GM21526 (cell line): ENCODE measurements around the gene ZFPL1.
"Not testable (repeated sequence)": the region's sequence is repeated elsewhere in the genome, so short reads cannot be mapped to it uniquely, and the experiment has no call there.

ENCODE experiments used
- ATAC-seq: cut with Tn5 transposase; IDR thresholded peaks from one replicate; pipeline ENCODE4 v1.9.1; 2021; ENCODE audit warnings: moderate library complexity; ENCODE audit not compliant: unreplicated experiment, low FRiP score

ZFPL1 gene

DNA sequence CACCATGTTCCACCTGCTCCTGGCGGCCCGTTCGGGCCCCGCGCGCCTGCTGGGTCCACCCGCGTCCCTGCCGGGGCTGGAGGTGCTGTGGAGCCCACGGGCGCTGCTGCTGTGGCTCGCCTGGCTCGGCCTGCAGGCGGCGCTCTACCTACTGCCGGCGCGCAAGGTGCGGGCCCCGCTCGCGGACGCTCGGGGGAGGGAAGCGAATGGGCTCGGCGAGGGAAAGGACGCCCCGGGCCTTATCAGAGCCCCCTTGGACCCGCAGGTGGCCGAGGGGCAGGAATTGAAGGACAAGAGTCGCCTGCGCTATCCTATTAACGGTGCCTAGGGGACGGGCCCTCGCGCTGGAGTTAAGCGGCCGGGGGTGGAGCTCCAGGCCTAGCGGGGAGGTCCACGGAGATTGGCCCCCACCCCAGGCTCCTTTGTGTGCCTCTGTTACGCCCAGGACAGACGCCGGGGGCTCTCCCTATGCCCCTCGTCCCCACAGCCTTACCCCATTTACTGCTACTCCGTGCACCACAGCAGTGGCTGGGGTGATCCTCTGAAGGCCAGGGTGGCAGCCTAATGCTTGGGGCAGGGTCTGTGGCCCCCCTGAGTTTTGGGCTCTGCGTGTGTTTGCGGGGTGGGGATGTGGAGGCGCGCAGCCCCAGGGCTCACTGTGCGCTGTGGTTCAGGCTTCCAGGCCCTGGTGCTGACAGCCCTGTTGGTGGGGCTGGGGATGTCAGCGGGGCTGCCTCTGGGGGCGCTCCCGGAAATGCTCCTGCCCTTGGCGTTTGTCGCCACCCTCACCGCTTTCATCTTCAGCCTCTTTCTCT is 28.7 kb downstream of the ZFPL1 start:
- ATAC-seq: no peak

GRCh38 chr11:65113361-65113756 is 29.3 kb downstream of the ZFPL1 start:
- no peak for ATAC-seq

- no peak for ATAC-seq
These were observed 29.8 kb downstream of the ZFPL1 start for GRCh38 chr11:65113839-65114238.

- ATAC-seq: no peak
These were observed 30.6 kb downstream of the ZFPL1 start for GRCh38 chr11:65114538-65115171.

GRCh38 chr11:65115361-65116082 is 31.5 kb downstream of the ZFPL1 start:
- no peak for ATAC-seq

DNA sequence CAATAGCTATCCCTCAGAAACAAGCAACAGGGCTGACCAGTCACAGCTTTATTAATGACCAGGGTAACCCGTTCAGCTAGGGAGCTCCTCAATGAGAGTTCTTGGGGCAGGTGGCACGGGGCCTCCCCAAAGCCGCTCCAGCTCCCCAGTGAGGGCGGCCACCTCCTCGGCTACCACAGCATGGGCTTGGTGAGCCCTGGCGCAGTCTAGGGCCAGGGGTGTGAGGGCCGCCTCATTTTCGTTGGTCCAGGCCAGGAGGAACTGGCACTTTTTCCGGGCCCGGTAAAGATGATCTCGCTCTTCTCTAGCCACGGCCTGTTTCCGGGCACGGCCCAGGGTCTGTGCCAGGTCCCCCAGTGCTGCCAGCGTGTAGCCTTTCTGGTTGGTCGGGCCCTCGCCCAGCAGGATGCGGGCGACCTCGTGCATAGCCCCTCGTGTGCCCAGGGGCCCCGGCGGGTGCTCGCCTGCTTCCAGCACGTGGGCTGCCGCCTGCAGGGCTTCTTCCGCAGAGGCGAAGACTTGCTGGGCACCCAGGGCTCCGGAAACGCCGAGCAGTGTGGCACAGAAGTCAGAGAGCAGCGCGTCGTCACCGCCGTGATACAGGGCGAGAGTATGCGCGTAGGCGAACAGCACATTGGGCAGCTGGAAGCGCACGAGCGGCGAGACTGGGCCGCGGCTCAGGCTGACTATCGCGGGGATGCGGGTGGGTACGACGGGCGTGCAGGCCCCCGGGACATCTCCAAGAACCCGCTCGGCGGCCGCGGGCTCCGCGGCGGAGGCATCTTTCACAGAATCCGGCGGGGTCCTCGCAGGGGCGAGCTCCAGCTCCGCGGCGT is 32.6 kb downstream of the ZFPL1 start:
- no peak for ATAC-seq

DNA sequence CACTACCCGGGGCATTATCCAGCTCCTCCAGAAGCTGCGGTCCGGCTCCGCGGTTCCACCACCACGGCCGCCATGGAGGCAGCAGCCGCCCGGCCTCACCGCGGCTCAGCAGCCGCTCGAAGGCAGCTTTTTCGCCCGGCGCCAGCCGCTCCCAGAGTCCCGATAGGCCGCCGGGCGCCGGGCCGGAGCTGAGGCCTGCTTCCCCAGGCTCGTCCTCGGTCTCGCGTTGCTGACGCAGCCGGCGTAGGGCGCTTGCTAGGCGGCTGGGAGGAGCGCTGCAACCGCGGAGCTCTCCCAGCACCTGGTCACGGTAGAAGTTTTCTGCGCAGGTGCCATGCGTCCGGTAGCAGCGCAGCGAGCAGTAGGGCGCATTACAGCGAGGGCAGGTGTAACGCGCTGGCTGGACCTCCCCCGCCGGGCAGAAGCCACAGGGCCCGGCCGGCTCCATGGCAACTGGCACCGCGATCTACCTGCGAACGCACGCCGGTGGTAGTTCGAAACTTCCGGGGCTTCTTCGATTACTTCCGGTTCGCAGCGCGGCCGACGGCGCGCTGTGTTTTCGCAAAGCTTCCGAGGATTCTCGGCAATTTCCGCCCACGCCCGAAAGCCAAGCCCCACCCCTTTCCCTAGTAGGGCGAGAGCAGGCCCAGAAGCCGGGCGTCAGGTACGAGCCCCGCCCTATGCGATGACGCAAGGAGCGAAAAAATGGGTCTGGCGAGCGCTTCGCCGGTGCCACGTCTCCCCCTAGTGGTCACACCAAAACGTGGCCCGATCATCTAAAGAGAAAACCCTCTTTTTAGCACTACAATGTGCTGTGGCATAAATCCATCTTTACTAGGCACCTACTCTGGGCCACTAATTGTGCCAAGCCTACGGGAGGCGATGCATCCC is 33.4 kb downstream of the ZFPL1 start, which contains the start of gene ZNHIT2:
TSS of gene ZNHIT2 (minus strand) at position 496 of the 891 bp plus-strand sequence. CDS start at position 448, 48 bp downstream.
- ATAC-seq: peak; percentile 47

DNA sequence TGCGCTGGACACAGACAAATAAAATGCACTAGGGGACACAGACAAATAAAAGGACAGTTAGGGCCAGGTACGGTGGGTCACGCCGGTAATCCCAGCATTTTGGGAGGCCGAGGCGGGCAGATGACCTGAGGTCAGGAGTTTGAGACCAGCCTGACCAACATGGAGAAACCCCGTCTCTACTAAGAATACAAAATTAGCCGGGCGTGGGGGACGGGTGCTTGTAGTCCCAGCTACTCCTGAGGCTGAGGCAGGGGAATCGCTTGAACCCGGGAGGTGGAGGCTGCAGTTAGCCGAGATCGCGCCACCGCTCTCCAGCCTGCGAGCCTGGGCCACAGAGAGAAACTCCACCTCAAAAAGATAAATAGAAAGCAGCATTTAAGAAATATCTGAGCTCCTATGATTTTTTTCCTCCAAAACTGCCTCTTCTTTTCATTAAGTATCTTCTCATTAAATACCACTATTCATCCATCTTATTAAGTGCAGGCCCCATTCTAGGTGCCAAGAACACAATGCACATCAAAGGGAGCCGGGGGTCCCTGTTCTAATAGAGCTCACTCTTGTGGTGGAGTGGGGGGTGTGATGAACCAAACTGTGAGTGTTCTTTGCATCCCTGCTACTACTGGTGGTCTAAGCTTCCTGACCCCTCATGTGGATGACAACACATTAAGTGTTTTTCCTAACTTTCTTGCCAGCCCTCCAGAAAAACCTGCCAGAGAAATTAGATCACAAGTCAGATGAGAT is 34.2 kb downstream of the ZFPL1 start:
- no peak for ATAC-seq

DNA sequence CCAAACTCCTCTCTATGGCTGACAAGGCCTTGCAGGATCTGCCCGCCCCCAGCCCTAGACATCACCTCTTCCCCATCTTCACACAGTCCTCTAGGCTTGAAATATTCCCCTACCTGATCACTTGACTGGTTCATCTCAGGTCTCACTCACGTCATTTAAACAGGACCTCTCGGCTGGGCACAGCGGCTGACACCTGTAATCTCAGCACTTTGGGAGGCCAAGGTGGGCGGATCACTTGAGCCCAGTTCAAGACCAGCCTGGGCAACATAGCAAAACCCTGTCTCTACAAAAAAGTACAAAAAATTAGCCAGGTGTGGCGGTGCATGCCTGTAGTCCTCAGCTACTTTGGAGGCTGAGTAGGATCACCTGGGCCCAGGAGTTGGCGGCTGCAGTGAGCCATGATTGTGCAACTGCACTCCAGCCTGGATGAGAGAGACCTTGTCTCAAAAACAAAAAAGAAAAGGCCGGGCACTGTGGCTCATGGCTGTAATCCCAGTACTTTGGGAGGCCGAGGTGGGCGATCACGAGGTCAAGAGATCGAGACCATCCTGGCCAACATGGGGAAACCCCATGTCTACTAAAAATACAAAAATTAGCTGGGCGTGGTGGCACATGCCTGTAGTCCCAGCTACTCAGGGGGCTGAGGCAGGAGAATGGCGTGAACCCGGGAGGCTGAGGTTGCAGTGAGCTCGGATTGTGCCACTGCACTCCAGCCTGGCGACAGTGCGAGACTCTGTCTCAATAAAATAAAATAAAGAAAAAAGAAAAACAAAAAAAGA is 35.1 kb downstream of the ZFPL1 start:
- not testable (repeated sequence) for ATAC-seq

- no peak for ATAC-seq
These were observed 35.6 kb downstream of the ZFPL1 start for GRCh38 chr11:65119670-65119995.

- ATAC-seq: no peak
These were observed 36.8 kb downstream of the ZFPL1 start for GRCh38 chr11:65120831-65121230.

- no peak for ATAC-seq
These were observed 37.4 kb downstream of the ZFPL1 start for GRCh38 chr11:65121447-65121864.

DNA sequence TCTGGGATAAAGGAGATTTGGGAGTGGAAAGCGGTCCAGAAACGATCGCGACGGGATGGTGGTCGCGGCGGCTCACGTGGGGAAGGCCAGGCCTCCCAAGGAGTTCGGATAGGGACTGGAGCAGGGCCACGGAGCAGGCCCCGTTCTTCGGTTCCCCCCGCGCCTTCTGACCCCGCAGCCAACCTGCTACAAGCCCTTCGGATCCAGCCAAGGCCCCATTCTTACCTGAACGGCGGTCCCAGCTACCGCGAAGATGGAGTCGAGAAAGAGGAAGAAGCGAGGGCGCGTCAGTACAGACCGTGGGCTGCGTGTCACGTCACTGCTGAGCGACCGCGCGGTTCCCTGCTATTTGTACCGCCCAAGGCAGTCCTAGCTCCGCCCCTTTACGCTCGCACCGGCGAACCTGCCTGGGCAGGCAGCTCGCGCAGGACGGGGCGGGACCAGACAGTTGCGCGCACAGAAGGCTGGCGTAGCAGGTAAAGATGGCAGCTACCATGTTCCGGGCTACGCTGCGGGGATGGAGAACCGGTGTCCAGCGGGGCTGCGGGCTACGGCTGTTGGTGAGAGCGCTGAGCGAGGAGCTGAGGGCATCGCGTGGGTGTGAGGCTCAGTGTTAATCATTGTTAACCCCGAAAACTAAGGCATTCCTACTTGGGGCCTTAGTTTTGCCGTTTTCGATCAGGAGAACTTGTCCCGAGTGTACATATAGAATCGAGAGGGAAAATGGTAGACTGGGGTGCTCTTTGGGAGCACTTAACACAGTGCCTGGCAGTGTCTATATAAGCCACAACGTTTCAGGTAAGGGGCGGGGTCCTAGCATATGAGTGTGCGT is 38.1 kb downstream of the ZFPL1 start, which contains the start of the genes FAU and MRPL49:
TSS of gene FAU (minus strand) at position 270 of the 832 bp plus-strand sequence. CDS start 321 bp downstream, outside the sequence.
TSS of gene MRPL49 (plus strand) at position 457 of the 832 bp plus-strand sequence. CDS start at position 483, 26 bp downstream.
- ATAC-seq: peak; percentile 53

DNA sequence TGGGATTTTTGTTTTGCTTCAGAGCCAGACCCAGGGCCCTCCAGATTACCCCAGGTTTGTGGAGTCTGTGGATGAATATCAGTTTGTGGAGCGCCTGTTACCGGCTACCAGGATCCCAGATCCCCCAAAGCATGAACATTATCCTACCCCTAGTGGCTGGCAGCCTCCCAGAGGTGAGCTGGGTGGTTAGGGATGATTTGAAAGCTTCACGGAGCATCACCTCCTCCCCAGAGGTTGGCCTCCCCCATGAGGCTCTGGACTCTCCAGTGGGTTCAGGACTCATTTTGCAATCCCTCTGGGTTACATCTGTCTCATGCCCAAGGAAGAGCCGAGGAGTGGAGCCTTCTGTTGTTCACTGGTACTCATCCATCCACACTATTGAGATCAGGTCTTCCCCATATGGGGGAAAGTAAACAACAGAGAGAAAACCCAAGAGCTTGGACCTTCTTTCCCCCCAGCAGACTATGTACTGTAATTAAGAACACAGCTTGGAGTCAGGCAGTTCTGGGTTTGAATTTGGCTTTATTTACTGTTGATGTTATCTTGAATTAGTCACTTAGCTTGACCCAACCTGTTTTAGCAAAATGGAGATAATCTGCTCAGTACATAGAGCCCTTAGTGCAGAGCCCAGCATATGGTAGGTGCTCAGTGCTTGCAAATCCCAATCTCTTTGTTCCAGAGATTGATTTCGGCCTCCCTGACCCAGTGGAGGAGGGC is 40.6 kb downstream of the ZFPL1 start:
- ATAC-seq: no peak

DNA sequence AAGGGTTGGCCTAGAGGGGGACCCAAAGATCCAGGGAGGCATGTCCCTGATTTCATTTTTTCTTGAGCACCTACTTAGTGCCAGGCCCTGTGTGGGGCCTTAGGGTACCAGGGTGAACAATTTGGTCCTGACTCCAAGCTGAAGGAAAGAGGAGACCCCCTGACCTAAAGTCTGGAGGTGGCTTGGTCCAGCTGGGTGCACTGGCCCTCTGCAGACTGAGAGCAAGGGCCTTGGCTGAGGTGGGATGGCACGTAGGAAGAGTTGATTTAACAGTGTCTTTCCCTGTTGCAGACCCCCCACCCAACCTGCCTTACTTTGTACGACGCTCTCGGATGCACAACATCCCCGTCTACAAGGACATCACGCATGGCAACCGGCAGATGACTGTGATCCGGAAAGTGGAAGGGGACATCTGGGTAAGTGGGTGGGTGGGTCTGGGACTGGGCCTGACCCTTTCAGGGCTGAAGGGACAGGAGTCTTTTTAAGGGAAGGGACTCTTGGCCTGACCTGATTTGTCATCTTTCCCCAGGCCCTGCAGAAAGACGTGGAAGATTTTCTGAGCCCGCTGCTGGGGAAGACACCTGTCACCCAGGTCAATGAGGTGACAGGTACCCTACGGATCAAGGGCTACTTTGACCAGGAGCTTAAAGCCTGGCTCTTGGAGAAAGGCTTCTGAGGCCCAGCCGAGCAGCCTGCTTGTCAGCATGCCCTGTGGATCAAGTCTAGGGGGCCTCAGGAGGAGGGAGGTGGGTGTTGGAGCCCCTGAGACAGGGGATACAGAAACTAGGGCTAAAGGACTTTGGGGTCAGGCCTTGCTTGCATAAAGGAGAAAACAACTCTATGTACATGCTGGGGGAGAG is 41.4 kb downstream of the ZFPL1 start:
- ATAC-seq: no peak
